Cortex of kidney (tissue), 1 donor: ENCODE measurements around the gene CCT8.
A peak's percentile ranks its signal among the peaks of the same experiment; 100 is the strongest.

ENCODE experiments used
- DNase-seq: peaks from one replicate; lab custom pipeline; 2025; lab: John Stamatoyannopoulos, UW

Gene CCT8, protein sequence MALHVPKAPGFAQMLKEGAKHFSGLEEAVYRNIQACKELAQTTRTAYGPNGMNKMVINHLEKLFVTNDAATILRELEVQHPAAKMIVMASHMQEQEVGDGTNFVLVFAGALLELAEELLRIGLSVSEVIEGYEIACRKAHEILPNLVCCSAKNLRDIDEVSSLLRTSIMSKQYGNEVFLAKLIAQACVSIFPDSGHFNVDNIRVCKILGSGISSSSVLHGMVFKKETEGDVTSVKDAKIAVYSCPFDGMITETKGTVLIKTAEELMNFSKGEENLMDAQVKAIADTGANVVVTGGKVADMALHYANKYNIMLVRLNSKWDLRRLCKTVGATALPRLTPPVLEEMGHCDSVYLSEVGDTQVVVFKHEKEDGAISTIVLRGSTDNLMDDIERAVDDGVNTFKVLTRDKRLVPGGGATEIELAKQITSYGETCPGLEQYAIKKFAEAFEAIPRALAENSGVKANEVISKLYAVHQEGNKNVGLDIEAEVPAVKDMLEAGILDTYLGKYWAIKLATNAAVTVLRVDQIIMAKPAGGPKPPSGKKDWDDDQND

DNA sequence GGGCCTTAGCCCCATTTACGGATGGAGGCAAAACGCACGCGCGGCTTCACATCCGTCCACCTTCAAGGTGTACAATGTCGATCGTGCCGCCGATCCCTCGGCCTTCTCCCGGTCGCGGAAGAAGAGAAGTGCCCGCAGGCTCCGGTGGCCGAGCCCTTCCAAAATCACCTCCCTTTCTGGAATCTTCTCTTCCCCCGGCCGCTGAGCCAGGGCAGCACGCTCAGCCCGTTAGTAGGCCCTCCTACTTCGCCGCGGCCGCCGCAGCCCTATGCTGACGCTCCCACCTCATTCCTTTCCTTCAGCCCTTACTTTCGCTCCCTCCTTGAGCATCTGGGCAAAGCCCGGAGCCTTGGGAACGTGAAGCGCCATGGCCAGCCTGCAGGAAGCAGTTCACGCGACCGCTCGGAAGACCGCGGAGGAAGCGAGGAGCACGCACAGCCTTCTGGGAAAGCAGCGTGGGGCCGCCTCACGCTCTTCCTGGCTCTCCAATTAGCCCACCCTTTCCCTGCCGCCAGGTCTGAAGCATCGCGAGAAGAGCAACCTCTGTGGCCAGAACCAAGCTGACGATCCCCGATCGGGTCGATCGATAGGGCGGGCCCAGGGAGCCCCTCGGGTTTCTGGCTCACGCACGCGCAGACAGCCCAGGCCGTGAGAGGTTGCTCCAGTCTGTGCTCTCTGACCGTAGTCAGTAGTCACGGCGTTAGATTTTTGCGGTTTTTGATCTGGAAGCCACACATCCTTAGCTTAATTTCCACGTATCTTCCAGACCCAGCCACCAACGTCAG lies at the start of gene CCT8:
Gene CCT8 (minus strand): TSS at position 427 of the 785 bp plus-strand sequence. CDS start 58 bp downstream, at position 369.
- peak; percentile 92 for DNase-seq

- DNase-seq = no peak
These were observed 48.3 kb upstream of the CCT8 start for GRCh38 chr21:29121759-29122158.

- DNase-seq = no peak
These were observed 44.0 kb upstream of the CCT8 start for GRCh38 chr21:29117372-29117955.

DNA sequence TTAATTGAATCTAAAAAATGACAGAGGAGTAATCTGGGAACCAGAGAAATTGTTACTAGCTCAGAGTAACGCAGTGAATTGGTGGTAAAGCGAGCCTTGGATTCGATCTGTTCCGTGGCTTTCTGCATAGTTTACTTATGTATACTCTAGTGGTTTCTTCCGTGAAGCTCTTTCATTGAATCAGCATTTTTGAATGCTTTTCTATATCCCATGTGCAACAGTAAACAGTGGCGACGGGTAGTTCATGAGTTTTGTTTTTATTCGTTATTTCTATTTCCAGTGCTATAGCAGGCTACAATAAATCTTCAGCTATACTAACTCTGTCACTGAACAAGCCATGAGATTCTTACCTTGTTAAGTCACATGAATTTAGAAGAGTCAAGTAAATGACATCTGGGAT lies 42.5 kb upstream of the CCT8 start:
- no peak for DNase-seq

DNA sequence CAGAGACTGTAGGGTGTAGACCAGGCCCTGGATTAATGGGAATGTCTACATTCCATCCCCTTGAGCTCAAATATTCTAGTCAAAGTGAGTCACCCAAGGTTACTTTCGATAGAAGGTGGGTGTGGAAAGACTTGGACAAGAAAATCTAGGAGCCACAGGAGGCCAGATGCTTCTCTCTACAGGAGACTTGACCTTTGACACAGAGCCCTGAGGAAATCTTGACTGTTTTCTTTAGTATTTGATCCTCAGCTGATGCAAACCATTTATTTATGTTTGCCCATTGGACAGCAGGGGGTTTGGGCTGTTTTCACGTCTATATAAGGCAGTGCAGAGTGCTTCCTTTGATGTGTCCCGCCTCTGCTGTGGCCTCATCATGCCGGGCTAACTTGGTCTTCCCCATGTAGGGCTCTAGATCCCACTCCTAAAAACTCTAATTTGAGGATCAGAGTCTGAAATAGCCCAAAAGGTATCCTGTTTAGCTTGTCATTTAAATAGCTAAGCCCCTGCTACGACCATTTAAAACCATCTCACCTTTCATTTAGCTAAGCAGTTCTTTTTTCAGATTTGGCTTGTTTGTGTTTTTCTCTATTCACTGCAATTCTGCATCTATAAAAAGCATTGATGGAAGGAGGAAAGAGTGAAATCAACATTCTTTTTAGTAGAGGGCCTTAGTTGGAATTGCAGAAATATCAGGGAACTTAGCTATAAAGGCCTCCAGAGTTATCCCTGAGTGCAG lies 41.5 kb upstream of the CCT8 start:
- no peak for DNase-seq

GRCh38 chr21:29105218-29105617 lies 31.8 kb upstream of the CCT8 start:
- no peak for DNase-seq

DNA sequence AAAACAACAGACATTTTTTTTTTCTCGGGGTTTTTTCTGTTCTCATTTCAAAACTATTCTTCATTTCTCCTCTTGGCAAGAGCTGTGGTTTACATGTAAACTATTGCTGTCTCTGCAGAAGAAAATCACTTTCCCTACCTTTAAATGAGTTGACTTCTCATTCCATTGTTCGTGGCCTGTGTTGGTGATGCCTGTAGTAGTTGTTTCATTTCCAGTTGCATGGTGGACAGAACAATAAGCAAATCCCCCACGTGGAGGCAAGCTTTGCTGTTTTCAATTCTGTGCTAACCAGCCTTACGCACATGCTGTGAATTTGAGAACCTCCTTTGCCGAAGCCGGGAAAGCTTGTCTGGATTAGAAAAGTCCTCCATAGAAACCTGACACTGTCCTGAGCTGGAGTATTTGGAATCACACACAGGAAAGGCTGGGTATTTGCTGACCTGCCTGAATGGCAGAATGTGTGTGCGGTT lies 30.8 kb upstream of the CCT8 start:
- DNase-seq = no peak

GRCh38 chr21:29102791-29103257 lies 29.4 kb upstream of the CCT8 start:
- DNase-seq = no peak

DNA sequence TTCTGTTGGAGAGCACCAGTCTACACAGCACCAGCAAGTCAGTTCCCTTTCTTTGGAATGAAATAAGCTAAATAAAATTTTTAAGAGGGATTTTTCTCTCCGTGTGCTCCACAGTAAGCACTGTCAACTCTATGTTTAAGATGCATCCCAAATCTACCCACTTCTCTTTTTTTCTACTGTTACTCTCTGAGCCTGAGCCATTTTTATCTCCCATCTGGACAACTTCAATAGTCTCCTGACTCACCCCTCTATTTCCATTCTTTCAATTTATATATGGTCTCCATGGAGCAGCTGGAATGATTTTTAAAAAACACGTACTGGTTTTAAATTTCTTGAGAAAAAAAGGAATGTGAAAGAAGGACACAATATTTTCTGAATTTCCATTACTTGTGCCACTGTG lies 24.7 kb upstream of the CCT8 start:
- no peak for DNase-seq

GRCh38 chr21:29096218-29097015 lies 23.0 kb upstream of the CCT8 start:
- DNase-seq = no peak

DNA sequence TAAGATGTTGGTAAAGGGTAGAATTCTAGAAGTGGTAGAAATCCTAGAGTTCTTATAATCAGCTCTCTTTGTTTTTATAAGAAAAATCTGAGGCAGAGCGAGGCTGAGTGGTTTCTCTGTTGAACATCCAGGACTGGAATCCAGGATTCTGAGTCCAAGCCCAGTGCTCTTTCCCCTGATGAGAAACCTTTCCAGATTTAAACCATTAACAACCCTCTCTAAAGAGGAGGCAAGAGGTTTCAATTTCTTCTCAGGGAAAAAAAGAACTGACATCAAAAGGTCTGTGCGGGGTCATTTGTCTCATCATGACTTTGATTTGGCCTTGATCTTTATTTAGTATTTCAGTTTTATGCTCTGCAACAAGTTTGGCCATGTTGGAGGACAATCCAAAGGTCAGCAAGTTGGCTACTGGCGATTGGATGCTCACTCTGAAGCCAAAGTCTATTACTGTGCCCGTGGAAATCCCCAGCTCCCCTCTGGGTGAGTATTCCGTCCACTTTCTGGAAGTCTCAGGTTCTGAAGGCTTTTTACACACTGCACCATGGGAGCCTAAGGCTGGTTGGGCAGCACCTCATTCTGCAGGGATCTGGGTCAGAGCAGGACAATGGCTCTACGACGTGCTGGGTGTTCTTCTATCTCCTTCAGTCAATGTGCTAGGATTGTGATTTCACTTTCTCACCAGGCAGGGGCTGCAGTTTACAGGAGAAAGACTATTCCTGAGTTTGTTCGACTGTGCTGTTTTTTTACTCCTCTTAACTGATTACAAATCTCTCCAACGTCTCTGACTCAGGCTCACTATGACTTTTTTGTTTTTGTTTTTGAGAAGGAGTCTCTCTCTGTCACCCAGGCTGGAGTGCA lies 18.9 kb upstream of the CCT8 start:
- DNase-seq = no peak

DNA sequence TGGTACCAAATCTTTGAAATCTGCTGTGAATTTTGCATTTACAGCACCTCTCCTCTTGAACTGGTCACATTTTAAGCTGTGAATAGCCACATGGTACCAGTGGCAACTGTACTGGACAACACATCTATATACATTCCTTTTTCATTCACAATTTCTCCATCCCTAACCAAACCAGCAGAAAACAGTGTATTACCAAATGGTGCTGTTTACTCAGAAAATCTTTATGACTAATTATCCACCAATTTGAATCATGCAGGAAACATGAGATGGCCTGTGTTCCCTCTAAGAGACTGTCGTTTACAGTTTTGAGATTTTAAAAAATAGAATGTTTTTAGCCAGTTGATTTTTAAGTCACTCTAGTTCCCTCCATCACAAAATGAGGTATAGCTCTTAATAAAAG lies 17.6 kb upstream of the CCT8 start:
- DNase-seq = no peak

DNA sequence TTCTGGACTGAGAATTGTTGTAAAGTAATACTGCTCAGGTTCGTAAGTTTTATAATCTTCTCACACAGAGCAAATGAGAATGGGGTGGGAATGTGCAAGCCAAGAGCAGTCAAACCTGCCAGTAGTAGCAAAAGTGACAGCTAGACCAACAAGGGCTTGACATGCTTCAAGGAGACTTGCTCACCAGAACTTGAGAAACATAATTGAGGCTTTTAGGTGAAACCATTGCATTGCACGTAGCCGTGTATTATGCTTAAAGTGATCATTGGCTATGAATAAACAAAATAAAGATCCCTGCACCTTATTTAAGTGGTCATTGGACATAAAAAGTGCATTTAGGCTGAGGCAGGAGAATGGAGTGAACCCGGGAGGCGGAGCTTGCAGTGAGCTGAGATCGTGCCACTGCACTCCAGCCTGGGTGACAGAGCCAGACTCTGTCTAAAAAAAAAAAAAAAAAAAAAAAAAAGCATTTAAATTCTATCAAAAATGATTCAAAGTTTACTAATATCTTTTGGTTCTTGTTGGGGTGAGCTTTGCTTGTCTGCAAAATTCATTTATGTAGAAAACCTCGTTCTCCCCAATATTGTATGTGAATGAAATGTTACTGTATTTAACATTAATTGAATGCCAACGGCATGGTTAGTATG lies 11.8 kb upstream of the CCT8 start:
- DNase-seq = no peak

DNA sequence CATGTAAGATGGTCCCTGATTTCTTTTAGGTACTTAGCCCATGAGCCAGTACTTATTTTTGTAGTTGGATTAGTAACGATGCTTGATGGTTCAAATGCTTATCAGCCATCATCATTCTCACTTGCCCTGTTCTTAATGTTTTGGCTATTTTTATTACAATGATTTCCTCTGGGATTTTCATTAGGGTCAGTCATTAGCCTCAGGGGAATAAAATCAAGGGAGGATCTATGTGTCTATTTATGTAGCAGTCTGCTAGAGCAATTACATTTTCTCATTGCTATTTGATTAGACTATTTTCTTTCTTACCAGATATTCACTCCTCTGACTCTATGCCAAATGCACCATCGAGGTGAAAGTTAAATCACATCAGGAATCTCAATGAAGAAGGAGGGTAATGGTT lies 10.9 kb upstream of the CCT8 start:
- DNase-seq = no peak

- no peak for DNase-seq
These were observed 9.9 kb upstream of the CCT8 start for GRCh38 chr21:29083306-29083705.

DNA sequence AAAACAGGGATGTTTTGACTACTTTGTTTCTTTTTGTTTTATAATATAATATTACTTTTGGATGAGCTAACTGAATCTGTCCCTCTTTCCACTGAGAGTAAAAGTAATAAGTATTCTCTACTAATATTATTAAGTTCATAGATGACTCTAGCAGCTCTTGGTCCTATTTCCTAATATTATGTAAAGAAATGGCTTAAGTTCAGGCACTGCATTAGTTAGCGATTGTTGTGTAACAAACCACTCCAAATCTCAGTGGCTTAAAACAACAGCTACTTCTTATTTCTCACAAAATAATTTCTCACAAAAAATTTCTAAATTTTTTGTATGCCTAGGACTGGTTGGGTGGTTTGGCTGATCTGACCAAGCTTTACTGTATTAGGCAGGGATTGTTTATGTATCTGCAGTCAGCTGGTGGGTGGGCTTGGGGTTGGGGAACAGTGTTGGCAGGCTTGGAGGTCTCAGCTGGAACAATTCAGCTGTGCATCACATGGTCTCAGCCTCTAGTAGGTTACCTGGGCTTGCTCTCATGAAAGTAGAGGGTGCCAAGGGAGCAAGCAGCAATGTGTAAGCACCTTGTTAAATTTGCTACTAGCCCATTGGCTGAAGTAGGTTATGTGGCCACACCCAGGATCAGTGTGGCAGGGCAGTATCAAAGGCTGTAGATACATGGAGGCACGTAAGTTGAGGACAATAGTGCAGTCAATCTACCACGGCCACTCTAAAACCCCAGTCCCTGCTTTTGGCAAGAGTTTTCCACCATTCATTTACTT lies 8.8 kb upstream of the CCT8 start:
- DNase-seq = no peak

- DNase-seq = no peak
These were observed 7.0 kb upstream of the CCT8 start for GRCh38 chr21:29080454-29080941.
